ENCODE measurements around the gene CCDC85C.

The CCDC85C gene

DNA sequence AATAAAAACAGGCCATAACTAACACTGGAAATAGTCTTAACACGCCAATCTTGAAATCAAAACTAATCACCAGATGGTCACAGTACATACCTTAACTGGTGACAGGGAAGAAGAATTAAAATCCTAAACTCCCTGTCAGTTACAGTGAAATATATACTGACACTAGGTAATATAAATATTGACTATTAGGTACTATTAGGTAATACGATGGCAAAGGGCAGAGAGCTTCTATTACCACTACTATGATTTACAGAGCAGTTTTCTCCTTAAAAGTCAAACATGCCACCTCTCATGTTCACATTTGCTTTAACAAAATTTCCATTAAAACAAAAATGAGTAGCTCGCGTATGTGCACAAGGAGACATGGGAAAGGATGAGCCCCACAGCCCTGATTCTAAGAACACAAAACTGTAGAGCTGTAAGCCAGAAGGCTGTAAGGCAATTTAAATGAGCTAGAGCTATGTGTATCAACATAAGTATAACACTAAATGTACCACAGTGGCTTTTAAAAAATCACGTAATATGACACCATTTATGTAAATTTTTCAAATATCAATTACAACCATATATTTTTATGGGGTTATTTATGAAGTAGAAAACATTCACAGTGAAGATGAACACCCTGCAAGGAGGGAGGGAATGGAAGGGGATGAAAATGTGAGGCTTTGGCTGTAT, 142.5 kb downstream of the CCDC85C start:
- no peak overlapping the region for H3K27ac ChIP-seq
- TF ChIP-seq, protein P1, sequence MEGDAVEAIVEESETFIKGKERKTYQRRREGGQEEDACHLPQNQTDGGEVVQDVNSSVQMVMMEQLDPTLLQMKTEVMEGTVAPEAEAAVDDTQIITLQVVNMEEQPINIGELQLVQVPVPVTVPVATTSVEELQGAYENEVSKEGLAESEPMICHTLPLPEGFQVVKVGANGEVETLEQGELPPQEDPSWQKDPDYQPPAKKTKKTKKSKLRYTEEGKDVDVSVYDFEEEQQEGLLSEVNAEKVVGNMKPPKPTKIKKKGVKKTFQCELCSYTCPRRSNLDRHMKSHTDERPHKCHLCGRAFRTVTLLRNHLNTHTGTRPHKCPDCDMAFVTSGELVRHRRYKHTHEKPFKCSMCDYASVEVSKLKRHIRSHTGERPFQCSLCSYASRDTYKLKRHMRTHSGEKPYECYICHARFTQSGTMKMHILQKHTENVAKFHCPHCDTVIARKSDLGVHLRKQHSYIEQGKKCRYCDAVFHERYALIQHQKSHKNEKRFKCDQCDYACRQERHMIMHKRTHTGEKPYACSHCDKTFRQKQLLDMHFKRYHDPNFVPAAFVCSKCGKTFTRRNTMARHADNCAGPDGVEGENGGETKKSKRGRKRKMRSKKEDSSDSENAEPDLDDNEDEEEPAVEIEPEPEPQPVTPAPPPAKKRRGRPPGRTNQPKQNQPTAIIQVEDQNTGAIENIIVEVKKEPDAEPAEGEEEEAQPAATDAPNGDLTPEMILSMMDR (IDR thresholded peaks at IDR 0.05) = no peak
- no peak for TF ChIP-seq ZFX (IDR thresholded peaks at IDR 0.05; ENCODE audit: borderline replicate concordance)

DNA sequence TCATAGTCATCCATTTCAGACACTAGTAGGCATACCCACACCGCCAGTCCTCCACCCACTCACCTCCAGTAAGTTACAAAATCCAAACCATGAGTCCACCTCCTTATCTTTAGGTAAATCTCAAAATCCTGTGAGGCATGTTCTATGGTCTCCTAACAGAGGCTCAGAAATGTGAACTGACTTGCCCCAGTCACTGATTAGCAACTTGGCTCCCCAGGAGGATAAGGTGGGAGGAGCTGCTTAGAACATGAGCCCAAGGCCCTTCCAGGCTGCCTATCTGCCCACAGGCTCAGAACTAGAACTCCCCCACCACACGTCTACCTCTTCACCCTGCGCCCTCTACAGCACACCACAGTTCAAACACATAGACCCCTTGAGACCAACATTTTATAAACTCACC, 143.2 kb downstream of the CCDC85C start:
- no peak for TF ChIP-seq ZFX (IDR thresholded peaks at IDR 0.05; ENCODE audit: borderline replicate concordance)
- TF ChIP-seq, protein P1 (IDR thresholded peaks at IDR 0.05) = no peak
- no peak overlapping the region for H3K27ac ChIP-seq

DNA sequence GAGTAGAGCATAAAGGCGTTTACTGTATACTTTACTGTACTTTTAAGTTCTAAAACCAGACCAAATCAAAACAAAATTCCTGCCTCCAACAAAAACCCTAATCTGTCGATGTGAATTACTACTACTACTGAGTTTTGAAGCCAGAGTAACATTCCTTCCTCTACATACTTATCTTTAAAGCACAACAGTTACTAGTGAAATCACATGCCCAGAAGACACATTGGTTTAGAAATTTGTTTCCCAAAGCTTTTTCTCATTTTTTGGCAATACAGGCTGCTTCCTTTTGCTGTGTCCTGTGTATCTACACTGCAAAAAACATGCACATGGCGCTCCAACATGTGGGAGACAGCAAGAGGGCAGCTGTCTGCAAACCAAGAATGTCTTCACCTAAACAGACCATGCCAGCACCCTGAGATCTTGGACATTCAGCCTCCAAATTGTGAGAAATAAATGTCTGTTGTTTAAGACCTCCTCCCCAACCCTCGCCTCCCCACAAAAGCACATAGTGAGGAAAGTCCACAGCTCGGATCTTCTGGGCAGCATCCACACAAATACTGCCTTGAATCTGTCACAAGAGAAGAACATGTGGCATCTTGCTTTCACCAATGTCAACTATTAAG, 144.4 kb downstream of the CCDC85C start:
- TF ChIP-seq ZFX (IDR thresholded peaks at IDR 0.05; ENCODE audit: borderline replicate concordance) = no peak
- TF ChIP-seq, protein P1 (IDR thresholded peaks at IDR 0.05) = no peak
- H3K27ac ChIP-seq = no peak overlapping the region

DNA sequence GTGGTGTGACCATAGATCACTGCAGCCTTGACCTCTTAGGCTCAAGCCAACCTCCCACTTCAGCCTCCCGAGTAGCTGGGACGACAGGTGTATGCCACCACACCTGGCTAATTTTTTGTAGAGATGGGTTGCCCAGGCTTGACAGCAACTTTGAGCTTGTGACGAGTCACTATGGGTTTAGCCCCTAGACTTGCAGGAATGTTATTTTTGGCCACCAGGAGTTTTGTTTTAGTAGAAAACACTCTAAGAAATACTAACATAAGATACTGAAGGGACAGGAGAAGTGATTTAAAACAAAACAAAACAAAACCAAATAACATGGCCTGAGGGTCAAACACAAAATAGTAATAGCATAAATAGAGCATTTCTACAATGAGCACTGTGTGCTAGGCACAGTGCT, 149.8 kb downstream of the CCDC85C start:
- H3K27ac ChIP-seq = no peak overlapping the region
- TF ChIP-seq ZFX (IDR thresholded peaks at IDR 0.05; ENCODE audit: borderline replicate concordance) = no peak

DNA sequence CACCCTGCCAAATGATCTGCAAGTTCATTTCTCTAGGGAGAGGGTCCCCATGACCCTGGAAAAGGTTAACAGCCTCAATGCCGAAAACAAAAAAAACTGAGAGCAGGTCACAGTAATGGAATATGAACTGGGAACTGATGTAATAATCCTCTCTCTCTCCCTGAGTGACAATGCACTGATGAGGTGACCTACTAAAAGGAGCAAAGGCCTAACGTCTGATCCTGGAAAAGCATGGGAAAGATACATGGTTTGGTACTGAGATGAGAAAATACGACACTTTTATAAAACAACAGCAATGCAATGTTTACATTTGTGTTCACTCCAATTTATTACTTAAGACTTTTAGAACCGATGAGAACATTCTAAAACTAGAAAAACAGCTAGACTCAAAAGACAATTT, 151.0 kb downstream of the CCDC85C start:
- TF ChIP-seq ZFX (IDR thresholded peaks at IDR 0.05; ENCODE audit: borderline replicate concordance) = no peak
- TF ChIP-seq, protein P1 (IDR thresholded peaks at IDR 0.05) = no peak
- no peak overlapping the region for H3K27ac ChIP-seq

DNA sequence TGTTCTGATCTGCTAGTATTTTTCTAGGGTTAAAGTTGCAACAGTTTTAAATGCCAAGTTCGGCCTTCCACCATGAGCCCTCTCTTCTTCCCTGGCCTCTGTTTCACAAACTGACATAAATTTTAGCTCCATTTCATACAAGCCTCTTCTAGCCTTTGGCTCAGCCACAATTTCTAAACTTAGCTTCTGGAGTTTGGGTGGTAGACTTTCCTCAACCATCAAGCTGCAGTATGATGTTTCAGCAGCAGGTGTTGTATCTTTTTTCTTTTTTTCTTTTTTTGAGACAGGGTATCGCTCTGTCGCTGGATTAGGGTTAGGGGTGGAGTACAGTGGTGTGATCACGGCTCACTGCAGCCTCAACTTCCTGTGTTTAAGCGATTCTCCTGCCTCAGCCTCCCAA, 152.8 kb downstream of the CCDC85C start:
- H3K27ac ChIP-seq = no peak overlapping the region
- TF ChIP-seq, protein P1 (IDR thresholded peaks at IDR 0.05) = no peak
- no peak for TF ChIP-seq ZFX (IDR thresholded peaks at IDR 0.05; ENCODE audit: borderline replicate concordance)

DNA sequence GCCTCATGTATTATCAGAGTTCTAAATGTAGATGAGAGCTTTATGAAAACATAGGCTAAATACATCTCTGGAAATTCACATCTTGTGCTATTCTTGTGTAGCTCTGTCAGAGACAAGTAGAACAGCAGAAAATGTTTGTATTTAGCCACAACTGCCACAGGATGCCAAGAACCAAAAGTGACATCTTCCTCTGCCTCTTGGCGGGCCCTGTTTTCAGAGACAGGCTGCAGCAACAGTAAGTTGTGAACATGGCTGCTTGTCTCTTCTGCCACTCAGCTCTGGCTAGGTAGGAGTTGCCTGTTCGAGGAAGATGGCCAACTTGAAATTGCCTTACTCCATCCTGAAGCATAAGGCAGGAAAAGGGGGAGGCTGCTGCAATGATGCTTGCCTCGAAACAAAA, 153.7 kb downstream of the CCDC85C start:
- TF ChIP-seq, protein P1 (IDR thresholded peaks at IDR 0.05) = no peak
- no peak for TF ChIP-seq ZFX (IDR thresholded peaks at IDR 0.05; ENCODE audit: borderline replicate concordance)
- no peak overlapping the region for H3K27ac ChIP-seq
